ENCODE results near the gene NAV2.

NAV2 gene

GRCh38 chr11:19670030-19670791, 42.4 kb upstream of the NAV2 start:
- Mint-ChIP-seq H3K27me3 (ENCODE audit: low read depth, poor library complexity) (peaks cover 2% of the 10 kb centered on the region), H3K4me1 (peaks cover 58% of the 10 kb centered on the region), H3K9me3 (no peaks in the 10 kb centered on the region), H3K4me3 (no peak overlapping the region), H3K36me3 (ENCODE audit: low read depth) (no peaks in the 10 kb centered on the region), H3K27ac (peak overlapping the region; percentile 22)
- TF ChIP-seq CTCF (IDR thresholded peaks at IDR 0.05), result no peak
- no peak for DNase-seq

- peaks cover 72% of the 10 kb centered on the region for H3K4me1 Mint-ChIP-seq
- peaks cover 2% of the 10 kb centered on the region for H3K27me3 Mint-ChIP-seq (ENCODE audit: low read depth, poor library complexity)
- H3K4me3 Mint-ChIP-seq, result no peak overlapping the region
- DNase-seq, result no peak
- no peak overlapping the region for H3K27ac Mint-ChIP-seq
- TF ChIP-seq CTCF (IDR thresholded peaks at IDR 0.05), result no peak
- no peaks in the 10 kb centered on the region for H3K36me3 Mint-ChIP-seq (ENCODE audit: low read depth)
- H3K9me3 Mint-ChIP-seq, result no peaks in the 10 kb centered on the region
Measured at GRCh38 chr11:19672586-19673206, 39.9 kb upstream of the NAV2 start.

- Mint-ChIP-seq H3K4me1 (peaks cover 70% of the 10 kb centered on the region), H3K36me3 (ENCODE audit: low read depth) (no peaks in the 10 kb centered on the region), H3K9me3 (no peaks in the 10 kb centered on the region), H3K27ac (peak overlapping the region; percentile 92), H3K27me3 (ENCODE audit: low read depth, poor library complexity) (peaks cover 2% of the 10 kb centered on the region), H3K4me3 (no peak overlapping the region)
- DNase-seq, result peak; percentile 62
- TF ChIP-seq CTCF (IDR thresholded peaks at IDR 0.05), result no peak
Measured at GRCh38 chr11:19673924-19674729, 38.5 kb upstream of the NAV2 start.

GRCh38 chr11:19674836-19675235, 37.8 kb upstream of the NAV2 start:
- no peak for TF ChIP-seq CTCF (IDR thresholded peaks at IDR 0.05)
- DNase-seq, result no peak
- no peak overlapping the region for H3K4me3 Mint-ChIP-seq
- peaks cover 69% of the 10 kb centered on the region for H3K4me1 Mint-ChIP-seq
- H3K27me3 Mint-ChIP-seq (ENCODE audit: low read depth, poor library complexity), result no peaks in the 10 kb centered on the region
- H3K27ac Mint-ChIP-seq, result no peak overlapping the region
- H3K9me3 Mint-ChIP-seq, result no peaks in the 10 kb centered on the region
- no peaks in the 10 kb centered on the region for H3K36me3 Mint-ChIP-seq (ENCODE audit: low read depth)

- TF ChIP-seq CTCF (IDR thresholded peaks at IDR 0.05), result no peak
- Mint-ChIP-seq H3K4me3 (no peak overlapping the region), H3K9me3 (no peaks in the 10 kb centered on the region), H3K4me1 (peaks cover 69% of the 10 kb centered on the region), H3K36me3 (ENCODE audit: low read depth) (no peaks in the 10 kb centered on the region), H3K27me3 (ENCODE audit: low read depth, poor library complexity) (peaks cover 3% of the 10 kb centered on the region), H3K27ac (no peak overlapping the region)
- no peak for DNase-seq
Measured at GRCh38 chr11:19675397-19675796, 37.2 kb upstream of the NAV2 start.
